Prostate gland (tissue), 2 donors: Measurements from ENCODE around the gene ZNF469.

Source experiments
- CTCF ChIP-seq, 4 experiments: fragments of 200-600 bp in 2 of 4; fragments of 450-650 bp in 2 of 4; sonication (generic) in 2 of 4; IDR thresholded peaks; 1 replicate in 3 of 4; 2 replicates in 1 of 4; pipeline ENCODE4 v1.5.1; 2016 to 2019; ENCODE audit warnings: antibody characterized with exemption in 4 of 4, mild to moderate bottlenecking in 2 of 4, moderate library complexity in 2 of 4
- POLR2A ChIP-seq: fragments of 450-650 bp; IDR thresholded peaks from one replicate; pipeline ENCODE4 v1.6.1; 2016; ENCODE audit warnings: antibody characterized with exemption, mild to moderate bottlenecking
- POLR2AphosphoS5 ChIP-seq: sonication (generic); formaldehyde crosslinking; IDR thresholded peaks from one replicate; pipeline ENCODE4 v1.6.1; 2017; ENCODE audit warnings: antibody characterized with exemption

GRCh38 chr16:88398170-88398873 is 15.6 kb downstream of the ZNF469 start:
- TF ChIP-seq CTCF (IDR thresholded peaks at IDR 0.05), result no peak
- no peak for TF ChIP-seq POLR2A
- TF ChIP-seq POLR2AphosphoS5, result no peak
